Activated gamma-delta T cell treated with anti-CD3 and anti-CD28 coated beads, Interleukin-2, amount 50 U/mL, for 16 hours (primary cell): Measurements from ENCODE around the gene GGNBP2.
A peak's percentile ranks its signal among the peaks of the same experiment; 100 is the strongest.

Experiments
- DNase-seq: peaks from one replicate; pipeline ENCODE4 v3.0.0-alpha.2; 2020; ENCODE audit warnings: low read depth

GGNBP2 gene

DNA sequence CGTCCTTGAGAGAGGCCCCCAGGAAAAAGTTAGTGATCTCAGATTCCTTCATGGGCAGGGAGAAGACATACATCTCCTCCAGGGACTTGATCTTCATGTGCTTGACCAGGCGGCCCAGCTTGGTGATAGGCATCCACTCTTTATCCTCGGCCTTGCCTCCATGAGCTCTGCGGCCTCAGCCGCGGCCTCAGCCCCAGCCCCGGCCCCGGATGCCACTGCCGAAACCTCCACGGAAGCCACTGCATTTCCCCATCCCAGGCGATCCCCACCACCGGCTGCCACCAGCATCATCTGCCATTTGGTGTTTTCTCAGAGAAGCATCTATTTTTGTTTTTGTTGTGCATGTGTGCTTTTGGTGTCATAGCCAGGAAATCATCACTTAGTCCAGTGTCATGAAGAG is 30.3 kb downstream of the GGNBP2 start:
- DNase-seq = no peak

GRCh38 chr17:36576793-36577192 is 32.1 kb downstream of the GGNBP2 start:
- no peak for DNase-seq

DNA sequence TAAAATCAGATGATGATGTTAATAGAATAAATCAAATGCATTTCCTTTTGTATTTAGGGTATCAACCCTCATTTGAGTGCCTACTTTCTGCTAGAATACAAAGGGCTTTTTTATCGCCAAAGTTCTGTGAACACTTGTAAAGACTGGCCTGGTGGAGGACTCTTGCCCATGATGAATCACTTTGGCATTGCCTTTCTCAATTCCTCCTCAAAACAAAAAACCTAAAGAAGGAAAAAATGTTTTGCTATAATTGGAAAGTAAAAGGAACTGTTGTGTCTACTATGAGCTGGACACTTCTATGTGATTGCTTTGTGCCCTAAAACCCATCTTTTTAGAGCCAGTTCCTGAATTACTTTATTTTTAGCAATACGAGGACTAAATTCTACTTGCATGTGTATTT is 34.0 kb downstream of the GGNBP2 start:
- DNase-seq = no peak

- no peak for DNase-seq
Observed at GRCh38 chr17:36583787-36584186, 39.1 kb downstream of the GGNBP2 start.

DNA sequence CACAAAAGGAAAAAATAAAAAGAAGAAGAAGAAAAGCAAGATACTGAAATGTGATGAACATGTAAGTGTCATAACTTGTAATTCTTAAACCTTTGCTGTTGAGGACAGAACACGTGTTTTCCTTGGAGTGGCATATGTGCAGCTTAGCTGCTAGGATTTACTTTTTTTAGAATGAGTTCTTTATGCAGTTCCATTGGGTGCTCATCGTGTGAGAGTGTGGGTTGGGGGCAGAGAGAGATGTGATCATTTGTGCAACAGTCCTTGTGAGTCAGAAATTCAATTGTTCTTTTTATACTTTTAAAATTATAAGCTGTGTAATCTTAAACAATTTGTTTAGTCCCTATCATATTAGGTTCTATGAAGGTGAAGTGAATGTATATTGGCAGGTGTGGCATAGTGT is 41.4 kb downstream of the GGNBP2 start:
- no peak for DNase-seq

DNA sequence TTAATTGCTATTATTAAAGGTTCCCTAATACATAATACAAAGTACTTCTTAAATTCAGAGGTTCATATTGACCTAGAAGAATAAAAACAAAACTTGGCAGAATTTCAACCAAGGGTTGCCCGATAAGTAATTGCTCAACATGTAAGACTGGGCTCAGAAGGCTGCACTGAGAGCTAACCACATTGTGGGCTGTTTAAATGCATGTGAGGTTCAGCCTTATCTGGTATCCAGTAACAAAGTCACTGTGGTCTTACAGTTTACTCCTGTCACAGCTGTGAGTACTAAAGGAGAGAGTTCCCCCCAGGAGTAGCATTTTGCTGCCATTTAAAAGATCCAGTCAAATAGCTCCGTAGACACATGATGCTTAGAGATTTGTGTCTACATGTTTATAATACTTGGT is 45.4 kb downstream of the GGNBP2 start:
- DNase-seq = no peak

DNA sequence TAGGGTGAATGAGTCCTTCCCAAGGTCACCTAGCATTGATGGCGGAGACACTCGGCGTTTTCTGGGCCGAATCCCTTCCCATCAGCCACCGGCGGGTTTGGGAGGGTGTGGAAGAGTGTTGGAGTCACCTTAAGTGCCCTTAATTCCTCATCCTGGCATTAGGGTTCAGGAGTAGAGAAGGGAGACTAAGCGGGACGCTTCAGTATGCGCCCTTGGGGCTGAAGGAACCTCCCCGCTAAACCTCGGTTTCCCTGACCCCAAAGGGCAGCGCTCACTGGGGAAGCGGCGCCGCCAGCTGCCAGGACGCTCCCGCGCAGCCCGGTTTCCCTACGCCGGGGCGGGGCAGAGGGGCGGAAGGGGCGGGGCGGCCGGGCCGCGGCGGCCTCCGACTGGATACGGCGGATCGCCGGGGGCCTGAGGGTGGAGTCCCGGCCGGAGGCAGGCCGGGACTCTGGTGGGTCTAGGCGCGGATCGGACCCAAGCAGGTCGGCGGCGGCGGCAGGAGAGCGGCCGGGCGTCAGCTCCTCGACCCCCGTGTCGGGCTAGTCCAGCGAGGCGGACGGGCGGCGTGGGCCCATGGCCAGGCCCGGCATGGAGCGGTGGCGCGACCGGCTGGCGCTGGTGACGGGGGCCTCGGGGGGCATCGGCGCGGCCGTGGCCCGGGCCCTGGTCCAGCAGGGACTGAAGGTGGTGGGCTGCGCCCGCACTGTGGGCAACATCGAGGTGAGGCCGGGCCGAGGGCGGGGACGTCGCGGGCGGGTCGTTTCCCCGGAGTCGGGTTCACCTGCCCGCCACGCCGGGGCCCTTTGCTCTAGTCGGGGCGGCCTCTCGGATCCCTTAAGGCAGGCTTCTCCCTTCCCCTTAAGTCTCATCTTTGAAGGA is 47.0 kb downstream of the GGNBP2 start, which contains the start of gene DHRS11:
TSS of gene DHRS11 (plus strand) at position 446 of the 882 bp plus-strand sequence. CDS start at position 577, 131 bp downstream.
- DNase-seq = peak; percentile 66

GRCh38 chr17:36592316-36592715 is 47.6 kb downstream of the GGNBP2 start:
- no peak for DNase-seq

DNA sequence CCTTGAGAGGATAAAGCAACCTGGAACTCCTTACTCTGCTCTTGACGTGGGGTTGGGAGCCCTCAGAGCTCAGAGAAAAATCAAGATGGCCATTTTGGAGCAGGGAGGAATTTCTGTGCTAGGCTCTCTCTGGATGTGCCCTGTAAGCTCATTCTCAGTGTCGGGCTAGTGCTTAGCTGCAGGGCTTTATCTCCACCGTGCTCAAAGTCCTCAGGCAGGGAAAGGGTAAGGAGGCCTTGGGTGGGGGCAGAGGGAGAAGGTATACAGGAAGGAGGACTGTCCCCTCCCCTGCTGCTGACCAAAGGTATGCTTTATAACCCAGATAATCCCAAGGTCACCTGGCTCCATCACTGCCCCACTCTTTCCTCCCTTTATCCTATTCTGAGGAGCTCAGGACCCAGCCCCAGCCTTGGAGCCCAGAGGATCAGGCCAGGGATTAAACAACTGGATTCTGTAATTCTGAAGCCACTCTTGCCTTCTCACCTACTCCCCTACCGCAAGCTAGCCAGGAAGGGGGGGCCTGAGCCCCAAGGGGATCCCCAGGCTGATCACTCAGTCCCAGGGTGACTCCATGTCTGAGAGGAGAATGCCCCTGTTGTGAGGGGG is 48.1 kb downstream of the GGNBP2 start:
- DNase-seq = no peak

DNA sequence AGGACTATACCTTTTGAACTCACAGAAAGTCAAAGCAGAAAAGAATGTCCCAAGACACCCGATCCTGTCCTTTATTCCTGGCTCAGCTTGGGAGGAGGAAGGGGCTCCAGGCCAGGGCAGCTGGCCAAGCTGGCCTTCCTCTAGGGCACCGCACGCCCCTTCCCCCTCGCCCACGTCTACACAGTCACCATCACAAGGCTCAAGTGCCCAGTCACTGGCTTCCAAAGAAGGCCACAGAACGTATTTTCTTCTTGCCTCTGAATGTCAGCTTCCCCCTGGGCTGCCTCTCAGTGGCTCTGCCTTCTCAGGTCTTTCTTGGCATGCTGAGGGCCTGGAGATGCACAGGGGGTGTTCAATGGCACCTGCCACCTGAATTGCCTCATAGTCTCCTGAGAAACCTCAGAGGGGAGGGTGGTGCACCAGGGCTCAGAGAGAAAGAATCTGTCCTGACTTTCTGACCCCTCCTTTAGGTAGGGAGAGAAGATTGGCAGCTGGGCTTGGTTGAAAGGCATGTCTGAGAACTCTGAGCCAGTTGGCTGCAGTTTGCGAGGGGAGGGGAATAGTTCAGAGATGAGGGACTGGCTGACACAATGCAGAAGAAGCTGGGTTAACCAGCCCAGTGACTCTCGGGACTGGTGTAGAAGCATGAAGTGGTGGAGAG is 49.1 kb downstream of the GGNBP2 start:
- DNase-seq = no peak

DNA sequence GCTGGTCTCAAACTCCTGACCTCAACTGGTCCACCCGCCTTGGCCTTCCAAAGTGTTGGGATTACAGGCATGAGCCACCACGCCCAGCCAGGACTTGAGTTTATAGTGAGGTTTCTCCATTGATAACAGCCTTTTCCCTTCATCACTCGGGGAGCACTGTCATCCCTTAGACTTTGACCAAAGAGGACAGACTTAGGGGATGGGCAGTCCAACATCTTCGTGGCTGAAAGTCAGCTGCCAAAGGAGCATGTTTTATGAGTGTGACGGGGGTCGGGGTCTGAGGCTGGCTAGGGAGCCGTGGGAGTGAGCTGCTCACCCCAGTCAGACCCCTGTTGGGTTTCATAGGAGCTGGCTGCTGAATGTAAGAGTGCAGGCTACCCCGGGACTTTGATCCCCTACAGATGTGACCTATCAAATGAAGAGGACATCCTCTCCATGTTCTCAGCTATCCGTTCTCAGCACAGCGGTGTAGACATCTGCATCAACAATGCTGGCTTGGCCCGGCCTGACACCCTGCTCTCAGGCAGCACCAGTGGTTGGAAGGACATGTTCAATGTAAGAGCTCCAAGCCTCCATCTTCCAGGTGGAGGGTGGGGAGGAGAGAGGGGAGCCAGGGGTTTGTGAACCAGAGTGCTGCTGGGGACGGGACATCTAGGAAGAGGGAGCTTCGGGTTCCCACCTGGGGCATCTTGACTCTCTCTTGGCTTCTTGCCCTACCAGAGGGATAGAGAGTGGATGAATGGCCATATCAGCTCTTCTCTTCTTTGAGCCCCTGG is 50.1 kb downstream of the GGNBP2 start:
- DNase-seq = no peak

GRCh38 chr17:36597226-36597625 is 52.5 kb downstream of the GGNBP2 start:
- no peak for DNase-seq

DNA sequence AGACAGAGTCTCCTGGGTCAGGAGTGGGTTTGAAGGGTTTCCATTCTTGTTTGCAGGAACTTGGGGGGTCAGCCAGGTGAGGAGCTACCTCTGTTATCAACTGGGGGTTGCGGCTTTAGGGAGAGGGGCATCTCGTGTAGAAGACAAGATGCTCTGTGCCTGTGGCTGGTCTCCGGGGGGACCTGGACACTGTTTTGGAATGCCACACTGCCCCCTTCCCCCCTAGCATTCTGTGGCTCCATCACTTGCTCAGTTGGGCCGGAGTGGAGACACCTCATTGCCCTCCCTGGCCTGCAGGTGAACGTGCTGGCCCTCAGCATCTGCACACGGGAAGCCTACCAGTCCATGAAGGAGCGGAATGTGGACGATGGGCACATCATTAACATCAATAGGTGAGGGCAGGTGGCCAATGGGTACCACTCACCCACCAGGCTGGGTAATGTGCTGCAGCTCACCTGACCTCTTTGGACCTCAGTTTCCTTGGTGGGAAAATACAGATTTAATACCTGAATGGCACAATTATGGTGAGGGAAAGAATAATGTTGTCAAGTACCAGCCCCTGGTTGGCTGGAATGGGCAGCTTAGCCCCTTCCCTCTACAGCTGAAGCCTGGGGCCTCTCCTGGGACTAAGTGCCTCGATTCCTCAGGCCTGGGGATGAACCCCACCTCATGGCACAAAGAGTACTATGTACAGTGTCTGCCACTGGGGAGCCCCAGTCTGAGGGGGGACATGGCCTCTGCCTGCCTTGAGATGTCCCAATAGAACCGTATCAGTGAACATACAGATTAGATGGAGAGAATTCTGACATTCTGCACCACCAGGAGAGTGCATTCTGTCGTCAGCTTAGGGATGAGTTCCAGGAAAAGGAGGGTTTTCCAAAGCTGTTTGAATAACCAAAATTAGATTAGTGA is 53.4 kb downstream of the GGNBP2 start:
- no peak for DNase-seq

GRCh38 chr17:36598951-36599401 is 54.3 kb downstream of the GGNBP2 start:
- DNase-seq = no peak

DNA sequence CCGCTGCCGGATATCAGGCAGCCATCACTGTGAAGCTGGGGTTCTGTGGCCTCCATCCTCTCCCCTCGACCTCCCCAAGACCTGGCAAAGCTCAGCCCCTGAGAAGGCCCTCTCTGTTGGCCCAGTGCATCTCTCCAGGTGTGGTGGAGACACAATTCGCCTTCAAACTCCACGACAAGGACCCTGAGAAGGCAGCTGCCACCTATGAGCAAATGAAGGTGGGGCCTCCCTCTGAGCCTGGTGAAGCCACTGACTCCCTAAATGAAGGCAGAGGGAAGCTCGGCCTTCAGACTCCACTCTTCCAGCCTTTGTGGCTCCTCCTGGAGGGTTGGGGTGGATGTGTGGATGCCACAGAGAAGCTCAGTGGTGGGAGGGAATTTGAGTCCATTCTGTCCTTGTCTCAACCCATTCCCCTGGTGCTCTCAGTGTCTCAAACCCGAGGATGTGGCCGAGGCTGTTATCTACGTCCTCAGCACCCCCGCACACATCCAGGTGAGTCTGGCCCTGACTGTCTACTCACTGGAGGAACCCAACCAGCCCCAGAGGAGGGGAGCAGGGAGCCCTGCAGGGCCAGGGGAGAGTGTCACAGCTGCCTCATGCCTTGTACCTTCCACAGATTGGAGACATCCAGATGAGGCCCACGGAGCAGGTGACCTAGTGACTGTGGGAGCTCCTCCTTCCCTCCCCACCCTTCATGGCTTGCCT is 55.0 kb downstream of the GGNBP2 start:
- DNase-seq = no peak

GRCh38 chr17:36600465-36600864 is 55.7 kb downstream of the GGNBP2 start:
- no peak for DNase-seq

DNA sequence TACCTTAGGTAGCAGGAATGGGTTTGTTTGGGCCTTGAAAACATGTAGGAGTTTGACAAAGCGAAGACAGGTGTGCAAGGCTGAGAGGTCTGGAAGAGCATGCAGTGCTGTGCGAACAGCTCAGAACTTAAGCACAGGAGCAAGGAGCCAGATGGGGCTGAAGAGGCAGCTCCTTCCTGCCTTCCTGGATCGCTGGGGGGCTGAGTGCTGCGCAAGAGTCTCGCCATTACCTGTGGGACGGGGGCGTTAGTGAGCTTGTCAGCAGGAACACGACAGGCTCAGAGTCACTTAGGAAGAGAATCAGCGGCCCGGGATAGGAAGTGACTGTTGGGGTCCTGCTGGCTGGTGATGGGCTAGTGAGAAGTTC is 56.2 kb downstream of the GGNBP2 start:
- DNase-seq = no peak

- DNase-seq = peak; percentile 90
Observed at GRCh38 chr17:36601303-36602029, 56.7 kb downstream of the GGNBP2 start, which contains the start of gene MRM1. TSS of gene MRM1 (plus strand) at chr17:36601583. CDS start at chr17:36601811, 228 bp downstream.

DNA sequence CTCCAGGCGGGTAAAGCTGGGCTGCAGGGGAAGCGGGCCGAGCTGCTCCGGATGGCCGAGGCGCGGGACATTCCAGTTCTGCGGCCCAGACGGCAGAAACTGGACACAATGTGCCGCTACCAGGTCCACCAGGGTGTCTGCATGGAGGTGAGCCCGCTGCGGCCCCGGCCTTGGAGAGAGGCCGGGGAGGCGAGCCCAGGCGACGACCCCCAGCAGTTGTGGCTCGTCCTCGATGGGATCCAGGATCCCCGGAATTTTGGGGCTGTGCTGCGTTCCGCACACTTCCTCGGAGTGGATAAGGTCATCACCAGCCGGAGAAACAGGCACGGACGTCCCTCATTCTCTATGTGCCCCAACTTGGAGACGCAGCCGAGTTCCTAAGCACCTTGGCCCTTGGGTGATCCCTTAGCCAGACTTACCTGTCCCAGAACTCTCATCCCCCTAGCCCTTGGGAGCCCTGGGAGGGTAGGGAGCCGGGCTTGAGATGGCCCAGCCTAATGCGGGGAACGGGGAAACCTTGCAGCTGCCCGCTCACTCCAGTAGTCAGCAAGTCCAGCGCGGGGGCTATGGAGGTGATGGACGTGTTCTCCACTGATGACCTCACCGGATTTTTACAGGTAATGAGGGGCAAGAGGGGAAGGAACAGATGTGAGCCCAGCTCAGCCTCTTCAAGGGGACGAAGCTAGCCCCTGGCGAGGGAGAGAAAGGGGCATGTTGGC is 57.5 kb downstream of the GGNBP2 start:
- no peak for DNase-seq
